GM19468 (cell line): Measurements from ENCODE around the gene MTSS2.

Source experiments
- ATAC-seq: cut with Tn5 transposase; IDR thresholded peaks from one replicate; pipeline ENCODE4 v1.9.1; 2021; ENCODE audit warnings: mild to moderate bottlenecking, moderate library complexity, moderate number of reproducible peaks; ENCODE audit not compliant: unreplicated experiment; ENCODE audit errors: extremely low read depth

MTSS2 gene

DNA sequence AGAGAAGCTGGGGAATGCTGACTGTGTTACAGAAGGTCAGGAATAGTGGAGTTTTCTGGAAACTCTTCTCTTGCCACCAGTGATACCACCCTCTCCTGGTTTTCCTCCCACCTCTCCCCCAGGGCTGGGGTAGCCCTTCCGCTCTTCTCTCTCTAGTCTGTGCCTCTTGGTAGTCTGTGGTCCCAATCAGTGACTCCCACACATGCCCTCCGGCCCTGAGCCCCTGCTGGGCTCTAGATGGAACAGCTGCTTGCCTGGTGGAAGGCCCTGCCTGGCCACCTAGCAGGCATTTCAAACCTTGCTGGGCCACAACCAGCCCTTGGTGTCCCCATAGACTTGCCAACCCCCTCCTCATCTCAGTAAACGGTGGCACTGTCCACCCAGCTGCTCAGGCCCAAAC is 15.2 kb upstream of the MTSS2 start:
- ATAC-seq: no peak

DNA sequence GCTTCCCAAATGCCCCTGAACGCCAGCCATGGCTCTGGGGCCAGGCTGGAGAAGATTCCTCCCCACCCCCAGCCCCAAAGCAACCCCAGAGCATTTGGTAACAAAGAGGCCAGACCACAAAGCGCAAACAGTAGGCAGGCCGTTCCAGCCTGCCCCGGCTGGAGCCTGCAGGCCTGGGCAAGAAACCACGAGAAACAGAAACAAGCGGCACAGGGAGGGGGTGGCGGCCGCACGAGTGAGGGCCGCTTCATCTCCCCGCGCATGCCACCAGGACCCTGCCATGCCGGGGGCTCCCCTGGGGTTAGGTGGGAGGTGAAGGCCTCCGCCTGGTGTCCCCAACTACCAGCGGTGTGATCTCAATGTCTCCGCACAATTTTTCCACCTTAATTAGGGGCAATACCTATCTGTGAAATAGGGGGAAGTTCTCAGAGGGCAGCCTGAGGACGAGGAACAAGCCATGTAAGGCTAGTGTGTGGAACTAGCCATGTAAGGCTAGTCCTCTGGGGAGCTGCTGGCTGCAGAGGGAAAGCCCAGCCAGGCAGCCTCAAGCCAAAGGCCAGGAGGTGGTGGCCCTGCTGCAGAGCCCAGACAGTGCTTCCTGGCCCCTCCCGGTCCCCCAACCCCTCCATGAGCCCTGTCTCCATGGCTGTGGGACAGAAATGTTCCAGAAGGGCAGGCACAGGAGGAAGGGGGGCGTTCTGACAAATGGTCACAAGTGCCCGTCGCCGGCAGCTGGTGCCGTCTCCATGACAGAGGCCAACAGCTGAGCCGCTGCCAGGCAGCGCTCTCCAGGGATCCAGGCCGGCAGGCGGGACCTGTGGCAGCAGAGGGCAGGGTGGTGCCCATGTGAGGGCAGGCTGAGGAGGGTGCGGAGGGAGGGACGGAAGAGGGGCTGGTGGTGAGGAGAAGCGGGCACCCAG is 14.5 kb upstream of the MTSS2 start:
- no peak for ATAC-seq

DNA sequence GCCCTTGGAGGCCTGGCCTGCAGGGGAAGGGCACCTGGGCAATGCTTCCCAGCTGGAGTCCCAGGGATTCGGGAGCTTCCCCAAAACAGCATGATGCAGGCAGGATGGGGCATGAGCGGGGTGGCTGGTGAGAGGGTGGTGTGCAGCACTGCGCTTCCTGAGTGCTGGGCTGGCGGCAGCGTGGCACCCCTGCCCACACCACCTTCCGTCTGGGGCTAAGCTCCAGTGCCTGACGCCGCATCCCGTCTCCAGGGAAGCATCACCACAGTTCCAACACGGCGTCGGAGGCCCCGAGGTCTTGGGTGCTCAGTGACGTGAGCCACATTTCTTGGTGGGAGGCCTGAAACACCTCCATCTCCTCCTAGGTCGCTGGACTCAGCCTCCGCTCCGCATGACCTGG is 13.8 kb upstream of the MTSS2 start:
- no peak for ATAC-seq

DNA sequence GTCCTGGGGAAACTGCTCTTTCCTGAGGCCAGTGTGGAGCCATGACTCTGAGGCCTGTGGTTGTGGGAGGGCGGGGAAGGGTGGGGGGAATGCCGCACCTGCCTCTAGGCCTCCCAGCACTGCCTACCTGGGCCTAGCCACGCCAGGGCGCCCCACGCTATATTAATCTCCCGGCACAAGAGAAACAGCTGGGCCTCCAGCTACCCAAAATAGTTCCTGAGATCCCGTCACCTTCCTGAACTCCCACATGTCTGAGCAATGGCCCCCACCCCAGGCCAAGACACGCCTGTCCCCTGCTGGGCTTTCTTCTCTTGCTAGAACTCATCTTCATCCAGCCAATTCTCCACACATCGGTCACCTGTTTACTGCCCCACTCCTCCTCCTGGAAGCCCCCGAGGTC is 13.0 kb upstream of the MTSS2 start:
- ATAC-seq: no peak

DNA sequence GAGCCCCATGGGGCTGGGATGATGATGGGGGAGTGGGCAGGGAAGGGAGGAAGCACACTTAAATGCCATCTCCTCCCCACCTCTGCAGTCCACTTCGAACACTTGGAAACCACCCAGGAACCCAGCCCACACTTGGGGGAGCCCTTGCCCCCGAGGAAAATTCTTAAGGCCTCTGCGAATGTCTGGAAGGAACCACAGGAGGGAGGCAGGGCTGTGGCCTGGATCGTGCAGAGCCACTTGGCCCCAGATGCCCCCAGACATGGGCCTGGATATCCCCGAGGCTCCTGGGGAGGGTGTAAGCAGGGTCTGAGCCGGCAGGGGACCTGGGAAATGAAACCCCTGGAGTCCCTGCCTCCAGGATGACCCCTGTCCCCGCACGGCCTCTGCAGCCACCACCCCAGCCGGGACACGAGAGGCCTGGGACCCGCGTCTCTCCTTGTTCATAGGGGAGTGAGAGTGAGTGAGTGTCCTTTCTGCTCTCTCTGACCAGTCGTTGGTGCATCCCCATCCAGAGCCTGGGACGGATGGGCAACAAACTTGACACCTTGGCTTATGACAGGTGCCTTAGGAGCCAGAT is 11.8 kb upstream of the MTSS2 start:
- ATAC-seq: no peak

DNA sequence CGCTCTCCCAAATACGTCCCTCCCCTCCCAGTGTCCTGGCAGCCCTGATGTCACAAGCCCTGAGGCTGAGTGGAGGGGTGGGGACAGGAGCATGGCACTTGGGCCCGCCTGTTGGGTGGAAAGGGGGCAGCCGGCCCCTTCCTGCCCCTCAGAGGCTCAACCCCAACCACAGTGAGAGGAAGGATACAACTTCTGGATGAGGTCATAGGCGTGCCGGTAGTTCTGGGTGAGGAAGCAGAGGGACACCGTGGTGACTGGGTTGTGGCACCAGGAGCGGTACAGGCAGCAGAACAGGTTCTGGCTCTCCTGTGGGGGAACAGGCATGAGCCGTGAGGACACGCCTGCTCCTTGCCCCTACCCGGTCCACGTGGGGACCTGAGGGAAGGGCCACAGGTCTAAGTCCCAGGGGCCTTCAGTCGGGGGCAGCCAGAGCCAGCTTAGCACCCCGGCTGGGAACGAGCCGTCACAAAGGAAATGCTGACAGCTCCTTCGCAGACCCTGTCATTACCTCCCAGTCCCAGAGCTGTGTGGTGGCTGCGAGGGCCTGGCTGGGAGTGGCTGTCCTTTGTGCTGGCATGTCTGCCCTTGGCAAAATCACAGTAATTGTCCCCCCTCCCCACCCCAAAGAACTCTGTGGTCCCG is 11.2 kb upstream of the MTSS2 start:
- ATAC-seq: no peak

DNA sequence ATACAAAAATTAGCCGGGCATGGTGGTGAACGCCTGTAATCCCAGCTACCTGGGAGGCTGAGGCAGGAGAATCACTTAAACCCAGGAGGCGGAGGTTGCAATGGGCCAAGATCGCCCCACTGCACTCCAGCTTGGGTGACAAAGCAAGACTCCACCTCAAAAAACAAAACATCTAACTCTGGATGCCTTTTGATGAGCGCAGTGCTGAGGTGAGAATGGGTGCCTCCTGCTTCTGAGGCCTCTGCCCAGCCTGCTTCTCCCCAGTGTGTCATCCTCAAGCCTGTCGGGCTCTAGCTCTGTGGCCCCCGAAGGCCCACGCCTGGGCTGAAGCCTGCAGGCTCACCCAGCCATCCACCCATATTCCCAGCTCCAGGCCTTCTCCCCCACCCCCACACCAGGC is 10.5 kb upstream of the MTSS2 start:
- ATAC-seq: no peak

DNA sequence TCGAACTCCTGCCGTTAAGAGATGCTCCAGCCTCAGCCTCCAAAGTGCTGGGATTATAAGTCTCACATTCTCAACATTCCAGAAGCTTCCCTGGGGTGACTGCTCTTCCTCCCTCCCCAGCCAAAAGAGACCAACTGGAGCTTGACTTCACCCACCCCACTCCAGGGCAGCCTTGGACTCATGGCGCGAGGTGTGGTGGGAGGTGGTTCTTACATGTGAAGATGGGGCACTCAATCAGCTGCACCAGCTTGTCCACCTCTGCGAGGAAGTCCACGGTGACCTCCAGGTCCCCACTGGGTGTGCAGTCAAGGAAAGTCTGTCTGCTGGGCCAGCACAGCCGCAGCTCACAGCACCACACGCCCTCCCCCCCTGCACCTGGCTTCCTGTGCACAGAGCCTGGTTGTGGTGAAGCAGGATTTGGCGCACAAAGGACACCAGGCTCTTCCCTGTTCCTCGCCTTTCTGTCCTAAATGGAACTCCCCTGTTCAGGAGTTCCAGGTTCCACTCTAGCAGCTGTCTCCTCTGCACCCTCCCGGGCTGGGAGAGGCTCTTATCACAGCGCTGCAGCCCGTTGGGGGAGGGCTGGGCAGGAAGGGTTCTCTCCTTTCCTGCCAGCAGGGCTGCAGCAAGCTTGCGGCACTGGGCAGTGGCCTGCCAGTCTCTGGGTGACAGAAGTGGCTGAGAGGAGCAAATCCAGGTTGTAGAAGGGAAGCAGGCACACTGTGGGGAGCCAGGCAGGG is 9.6 kb upstream of the MTSS2 start:
- no peak for ATAC-seq

DNA sequence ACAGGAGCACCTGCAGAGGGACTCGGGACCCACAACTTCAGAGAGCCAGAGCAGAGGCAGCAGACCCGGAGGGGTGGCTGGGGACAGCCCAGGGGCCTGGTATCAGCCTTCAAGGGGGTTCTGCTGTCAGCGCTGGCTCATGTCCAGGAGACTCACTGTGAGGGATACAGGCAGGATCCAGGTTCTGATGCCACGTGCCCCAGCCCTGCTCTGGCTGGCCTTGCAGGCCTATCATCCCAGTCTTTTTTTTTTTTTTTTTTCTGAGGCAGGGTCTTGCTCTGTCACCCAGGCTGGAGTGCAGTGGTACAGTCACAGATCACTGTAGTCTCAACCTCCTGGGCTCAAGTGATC is 9.0 kb upstream of the MTSS2 start:
- ATAC-seq: no peak

DNA sequence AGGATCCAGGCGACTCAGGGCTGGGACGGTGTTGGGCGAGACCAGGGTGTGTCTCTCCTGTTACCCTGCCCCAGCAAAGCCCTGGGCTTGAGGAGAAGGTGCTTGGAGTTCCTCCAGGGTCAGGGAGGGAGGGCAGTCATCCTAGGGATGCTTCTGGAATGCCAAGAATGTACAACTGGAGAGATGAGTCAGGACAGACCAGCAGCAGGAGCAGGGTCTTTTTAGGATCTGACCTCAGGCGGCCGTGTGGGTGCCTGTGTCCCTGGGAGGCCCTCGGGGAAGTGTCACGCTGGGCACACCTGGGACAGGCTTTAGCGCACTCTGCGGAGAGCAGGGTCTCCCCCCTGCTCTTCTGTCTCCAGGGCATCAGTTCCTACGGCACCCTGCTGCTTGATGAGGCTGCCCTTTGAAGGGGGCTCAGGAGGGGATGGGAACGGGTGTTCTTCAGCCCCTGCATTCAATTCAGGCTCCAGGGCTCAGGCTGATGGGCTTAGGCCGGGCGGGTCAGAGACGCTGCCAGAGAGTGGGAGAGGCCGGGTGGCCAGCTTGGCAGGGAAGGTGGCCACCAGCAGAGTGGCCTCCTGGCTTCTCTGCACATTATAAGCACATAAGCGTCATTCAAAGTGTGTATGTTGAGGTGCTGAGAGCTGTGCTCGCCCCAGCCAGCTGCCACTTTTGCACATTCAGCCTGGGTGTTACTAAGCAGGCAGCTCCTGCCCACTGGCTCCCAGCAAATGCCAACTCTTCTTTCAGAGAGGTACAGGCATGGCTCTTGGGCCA is 8.4 kb upstream of the MTSS2 start:
- ATAC-seq: no peak

DNA sequence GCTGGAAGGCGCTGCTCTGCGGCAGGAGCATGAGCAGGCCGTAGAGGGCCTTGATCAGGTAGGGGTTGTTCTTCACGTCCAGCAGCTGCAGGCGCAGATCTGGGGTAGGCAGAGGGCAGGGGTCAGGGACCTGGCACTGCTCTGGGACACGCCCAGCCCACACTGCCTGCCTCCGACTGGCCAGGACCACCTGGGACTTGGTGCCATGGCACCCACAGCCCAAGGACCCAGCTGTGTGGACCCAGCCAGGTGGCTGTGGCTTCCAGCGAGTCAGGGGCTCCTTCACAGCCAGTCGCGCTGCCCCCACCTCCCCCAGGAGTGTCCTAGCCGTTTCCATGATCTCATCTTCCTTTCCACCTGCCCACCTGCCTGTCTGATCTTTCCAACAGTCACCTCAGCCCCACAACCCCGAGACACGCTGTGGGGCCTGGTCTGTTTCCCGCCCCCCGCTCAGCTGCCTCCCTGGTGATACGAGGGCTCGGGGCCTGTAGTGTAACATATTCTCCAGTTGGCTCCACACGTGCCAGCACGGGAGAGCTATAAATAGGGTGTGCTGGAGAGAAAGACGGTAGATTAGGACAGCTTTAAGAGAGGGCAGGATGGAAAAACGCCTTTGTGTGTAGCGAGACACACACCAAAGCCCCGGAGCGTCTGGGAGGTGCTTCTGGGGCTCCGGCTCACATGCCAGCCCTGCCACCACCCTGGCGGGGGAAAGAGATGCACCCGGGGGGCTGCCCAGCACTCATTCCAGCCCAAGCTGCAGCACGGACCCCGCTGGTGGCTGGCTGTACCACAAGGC is 7.2 kb upstream of the MTSS2 start:
- ATAC-seq: no peak

DNA sequence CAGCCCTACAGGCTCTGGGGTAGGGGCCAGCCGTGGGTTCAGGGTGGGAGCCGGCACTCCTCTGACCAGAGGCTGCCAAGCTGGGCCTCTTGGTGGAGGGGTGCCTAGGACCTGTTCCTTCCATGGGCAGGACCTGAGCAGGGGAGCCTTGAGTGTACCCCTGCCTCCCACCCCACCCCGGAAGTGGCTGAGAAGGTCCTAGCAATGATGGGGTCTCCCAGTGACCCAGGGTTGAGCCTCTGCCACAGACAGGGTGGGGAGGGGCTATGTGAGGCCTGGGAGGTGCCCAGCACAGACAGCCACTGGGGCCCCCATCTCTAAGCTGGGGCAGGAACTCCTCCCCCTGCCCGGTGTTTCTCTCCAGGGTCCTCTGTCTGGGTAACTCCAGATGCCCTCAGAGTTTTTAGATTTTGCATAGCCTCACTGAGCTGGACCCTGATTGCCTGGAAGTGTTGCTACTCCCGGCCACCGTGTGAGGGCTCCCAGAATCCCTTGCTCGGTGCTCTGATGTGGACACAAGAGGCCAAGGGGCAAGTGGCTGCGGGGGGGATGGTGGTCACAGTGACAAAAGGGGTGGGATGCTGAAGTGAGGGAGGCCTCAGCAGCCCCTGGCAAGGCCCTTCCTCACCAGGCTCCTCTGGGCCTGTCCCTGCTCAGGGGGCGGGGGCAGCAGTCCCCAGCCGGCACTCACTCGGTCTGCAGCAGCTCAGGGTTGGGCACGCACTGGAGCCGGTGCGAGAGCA is 6.4 kb upstream of the MTSS2 start:
- ATAC-seq: no peak

DNA sequence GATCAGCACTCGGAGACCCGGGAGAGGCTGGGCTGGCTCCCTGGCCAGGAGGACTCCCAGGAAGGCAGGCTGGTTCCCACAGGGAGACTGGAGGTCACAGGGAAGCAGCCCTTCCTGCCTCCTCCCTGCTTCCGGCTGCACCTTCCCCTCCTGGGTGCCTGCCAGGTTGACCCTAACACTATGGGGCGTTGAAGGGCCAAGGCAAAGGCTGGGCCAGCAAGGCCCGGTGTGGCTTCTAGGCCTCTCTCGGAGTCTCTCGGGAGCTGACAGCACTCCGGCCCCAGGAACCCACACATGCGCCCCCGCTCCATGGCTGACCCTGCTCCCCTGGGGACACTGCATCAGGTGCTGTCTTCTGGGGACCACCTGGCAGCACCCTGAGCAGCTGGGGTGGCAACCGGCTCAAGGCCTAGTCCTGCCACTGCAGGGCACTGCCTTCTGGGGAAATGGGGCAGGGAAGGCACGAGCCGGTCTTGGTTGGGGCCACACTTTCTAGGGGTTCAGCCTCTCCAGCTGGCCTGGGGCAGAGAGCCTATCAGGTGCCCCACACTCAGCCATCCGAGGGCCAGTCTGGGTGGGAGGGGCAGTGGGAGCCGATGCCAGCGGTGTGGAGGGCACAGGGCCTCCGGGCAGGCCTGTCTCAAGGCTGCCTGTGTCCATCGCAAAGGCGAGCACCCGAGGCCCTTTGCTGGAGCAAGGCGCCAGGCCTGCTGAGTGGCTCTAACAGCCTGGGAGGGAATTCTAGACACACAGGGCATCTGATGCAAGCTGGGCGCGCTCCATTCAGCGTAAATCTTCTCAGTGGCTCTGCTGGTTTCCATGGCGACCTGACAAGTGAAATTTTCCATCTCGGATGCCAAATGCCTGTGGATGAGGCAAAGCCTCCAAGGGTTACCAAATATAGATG is 5.6 kb upstream of the MTSS2 start:
- ATAC-seq: no peak

DNA sequence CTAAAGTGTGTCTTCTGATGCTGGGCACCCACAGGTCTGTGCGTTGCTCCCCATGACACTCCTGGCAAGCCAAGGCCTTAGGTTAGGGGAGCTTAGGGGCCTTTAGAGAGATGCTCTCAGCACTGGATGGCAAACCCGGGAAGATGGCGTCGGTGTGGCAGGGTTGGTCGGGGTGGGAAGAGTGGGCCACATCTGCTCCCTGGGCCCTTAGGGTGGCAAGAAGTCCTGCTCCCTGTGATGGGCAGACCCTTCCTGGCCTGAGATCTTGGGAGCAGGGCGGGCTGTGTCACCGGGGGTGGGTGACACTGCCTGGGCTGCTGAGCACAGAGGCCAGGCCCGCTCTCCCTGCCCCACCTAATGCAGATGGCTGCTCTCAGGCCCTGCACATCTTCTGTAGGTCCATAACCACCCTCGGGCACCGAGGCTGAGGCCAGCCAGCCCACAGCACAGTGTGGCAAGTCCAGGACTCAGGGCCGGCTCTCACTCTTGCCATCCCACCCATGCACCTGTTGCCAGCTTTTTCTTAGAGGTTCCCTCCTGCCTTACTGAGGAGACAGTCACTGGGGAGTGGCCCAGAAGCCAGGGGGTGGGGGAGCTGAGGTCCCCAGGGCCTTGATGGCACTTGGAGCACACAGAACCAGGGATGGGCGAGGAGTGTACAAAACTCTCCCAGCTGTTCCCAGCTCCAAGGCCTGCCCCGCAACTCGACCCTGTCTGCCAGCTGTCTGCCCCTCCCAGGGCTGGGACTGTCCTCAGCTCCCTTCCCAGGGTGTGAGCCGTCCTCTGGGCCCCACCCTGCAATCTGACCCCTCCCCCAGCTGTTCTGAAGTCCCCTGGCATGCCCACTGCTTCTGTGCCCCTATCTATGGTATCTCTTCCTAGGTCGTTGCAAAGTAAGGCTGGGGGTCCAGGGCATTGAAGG is 4.4 kb upstream of the MTSS2 start:
- no peak for ATAC-seq

DNA sequence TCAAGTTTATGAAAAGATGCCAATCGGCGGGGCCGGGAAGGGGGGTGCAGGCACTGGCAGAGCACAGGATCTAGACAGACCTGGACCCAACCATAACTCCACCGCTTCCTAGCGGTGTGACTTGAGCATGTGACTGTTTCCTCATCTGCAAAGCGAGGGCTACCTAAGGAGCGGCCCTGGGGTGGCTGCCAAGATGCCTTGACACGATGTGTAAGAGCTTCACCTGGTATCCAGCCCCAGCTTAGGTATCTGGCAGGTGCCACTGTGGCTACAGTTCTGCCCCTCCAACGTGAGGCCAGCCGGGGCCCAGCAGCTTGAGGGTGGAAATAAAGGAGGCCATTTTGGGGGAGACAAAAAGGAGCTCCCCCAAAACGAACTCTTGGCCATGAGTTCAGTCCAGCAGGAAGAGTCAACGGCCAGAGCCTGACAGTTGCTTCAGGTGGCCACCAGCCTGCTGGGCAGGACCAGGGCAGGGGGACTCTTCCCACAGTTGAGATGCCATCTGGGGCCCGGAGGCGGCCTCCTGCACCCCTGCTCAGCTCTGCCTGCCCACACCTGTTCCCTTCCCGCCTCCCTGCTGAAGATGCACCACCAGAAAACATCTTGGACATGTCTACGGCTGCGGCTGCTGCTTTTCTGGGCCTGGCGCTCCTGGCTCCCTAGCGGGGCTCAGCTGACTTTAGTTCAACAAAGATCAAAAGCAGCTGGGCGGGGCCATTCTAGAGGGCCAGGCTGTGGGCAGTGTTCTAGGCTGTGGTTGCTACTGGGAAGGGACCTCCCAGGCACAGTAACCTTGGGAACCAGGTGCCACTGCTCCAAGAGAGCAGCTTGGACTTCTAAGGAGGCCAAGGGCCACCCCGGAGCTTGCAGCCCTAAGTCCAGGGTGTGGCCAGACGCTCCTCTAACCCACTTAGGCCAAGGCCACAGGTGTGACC is 3.4 kb upstream of the MTSS2 start:
- ATAC-seq: no peak
